ENCODE results near the gene ODAD4.

ODAD4 gene

DNA sequence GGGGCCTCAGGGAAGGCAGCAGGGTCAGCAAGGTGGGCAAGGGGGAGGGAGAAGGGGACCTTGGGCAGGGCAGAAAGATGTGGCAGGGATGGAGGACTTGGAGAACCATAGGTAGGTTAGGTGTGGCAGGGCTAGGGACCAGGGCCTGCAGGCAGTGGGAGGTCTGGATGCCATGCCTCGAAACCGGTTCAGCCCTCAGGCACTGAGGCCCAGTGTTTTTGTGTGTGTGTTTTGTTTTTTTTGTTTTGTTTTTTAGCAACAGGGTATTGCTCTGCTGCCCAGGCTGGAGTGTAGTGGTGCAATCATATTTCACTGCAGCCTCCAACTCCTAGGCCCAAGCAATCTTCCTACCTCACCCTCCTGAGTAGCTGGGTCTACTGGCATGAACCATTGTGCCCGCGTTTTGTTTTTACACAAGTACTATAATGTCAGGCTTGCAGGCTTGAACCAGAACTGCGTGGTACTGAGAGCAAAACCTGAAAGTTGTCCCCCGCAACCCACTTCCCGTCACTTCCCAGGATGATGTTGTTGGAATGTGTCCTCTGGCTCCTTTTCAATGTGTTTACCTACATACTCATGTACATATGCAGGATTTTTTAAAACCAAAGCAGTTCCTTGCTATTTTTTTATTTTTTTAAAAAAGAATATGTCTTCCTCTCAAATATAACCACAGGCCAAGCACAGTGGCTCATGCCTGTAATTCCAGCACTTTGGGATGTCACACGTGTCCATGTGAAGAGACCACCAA lies 12.4 kb downstream of the ODAD4 start:
- DNase-seq: no peak

DNA sequence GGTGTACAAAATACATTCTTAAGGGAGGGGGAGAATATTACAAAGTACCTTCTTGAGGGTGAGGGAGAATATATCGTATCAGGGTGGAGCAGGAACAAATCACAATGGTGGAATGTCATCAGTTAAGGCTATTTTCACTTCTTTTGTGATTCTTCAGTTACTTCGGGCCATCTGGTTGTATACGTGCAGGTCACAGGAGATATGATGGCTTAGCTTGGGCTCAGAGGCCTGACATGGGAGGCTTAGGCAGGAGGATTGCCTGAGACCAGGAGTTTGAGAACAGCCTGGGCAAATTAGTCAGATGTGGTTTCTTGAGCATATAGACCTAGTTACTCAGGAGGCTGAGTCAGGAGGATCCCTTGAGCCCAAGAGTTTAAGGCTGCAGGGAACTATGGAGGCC lies 13.1 kb downstream of the ODAD4 start:
- DNase-seq: no peak

DNA sequence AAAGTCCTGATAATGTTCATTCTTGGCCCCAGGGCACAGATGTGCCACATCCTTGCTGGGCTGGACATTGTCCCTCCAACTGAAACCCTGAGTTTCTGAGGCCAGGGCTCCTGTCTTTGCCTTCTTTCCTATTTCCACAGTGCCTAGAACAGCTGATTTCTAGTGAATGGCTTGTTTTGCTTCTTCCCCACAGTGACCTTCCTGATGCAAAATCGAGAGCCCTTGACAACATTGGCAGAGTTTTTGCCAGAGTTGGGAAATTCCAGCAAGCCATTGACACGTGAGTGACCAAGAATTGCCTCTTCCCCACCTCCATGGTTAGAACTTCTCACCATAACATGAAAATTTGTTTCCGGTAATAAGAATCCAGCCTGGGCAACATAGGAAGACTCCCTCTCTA lies 14.5 kb downstream of the ODAD4 start:
- no peak for DNase-seq

DNA sequence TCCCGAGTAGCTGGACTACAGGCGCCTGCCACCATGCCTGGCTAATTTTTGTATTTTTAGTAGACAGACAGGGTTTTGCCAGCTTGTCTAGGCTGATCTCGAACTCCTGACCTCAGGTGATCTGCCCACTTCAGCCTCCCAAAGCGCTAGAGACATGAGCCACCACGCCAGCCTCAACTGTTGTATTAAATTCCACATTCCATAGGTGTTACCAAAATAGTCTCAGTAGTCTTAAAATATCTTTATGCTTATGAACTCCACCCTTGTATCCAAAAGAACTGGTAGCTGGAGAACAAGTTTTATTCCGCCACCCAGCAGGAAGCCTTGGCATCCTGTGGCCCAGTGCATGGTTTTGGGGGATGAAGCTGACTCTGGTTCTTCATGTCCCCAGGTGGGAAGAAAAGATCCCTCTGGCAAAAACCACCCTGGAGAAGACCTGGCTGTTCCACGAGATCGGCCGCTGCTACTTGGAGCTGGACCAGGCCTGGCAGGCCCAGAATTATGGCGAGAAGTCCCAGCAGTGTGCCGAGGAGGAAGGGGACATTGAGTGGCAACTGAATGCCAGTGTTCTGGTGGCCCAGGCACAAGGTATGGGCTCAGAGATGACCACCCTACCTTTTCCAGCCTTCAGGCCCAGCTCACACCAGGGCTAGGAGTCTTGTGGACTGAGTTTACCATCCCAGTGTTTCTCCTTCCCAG lies 18.5 kb downstream of the ODAD4 start:
- no peak for DNase-seq

DNA sequence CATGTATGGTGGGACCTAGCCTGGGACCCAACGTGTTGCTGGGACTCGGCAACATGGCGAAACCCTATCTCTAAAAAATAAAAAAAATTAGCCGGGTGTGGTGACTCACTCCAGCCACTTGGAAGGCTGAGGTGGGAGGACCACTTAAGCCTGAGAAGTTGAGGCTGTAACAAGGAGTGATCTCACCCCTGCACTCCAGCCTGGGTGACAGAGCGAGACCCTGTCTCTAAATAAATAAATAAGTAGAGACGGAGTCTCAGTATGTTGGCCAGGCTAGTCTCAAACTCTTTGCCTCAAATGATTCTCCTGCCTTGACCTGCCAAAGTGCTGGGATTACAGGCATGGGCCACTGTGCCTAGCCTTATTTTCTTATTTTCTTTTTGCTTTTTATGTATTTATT lies 26.1 kb downstream of the ODAD4 start:
- DNase-seq: no peak

DNA sequence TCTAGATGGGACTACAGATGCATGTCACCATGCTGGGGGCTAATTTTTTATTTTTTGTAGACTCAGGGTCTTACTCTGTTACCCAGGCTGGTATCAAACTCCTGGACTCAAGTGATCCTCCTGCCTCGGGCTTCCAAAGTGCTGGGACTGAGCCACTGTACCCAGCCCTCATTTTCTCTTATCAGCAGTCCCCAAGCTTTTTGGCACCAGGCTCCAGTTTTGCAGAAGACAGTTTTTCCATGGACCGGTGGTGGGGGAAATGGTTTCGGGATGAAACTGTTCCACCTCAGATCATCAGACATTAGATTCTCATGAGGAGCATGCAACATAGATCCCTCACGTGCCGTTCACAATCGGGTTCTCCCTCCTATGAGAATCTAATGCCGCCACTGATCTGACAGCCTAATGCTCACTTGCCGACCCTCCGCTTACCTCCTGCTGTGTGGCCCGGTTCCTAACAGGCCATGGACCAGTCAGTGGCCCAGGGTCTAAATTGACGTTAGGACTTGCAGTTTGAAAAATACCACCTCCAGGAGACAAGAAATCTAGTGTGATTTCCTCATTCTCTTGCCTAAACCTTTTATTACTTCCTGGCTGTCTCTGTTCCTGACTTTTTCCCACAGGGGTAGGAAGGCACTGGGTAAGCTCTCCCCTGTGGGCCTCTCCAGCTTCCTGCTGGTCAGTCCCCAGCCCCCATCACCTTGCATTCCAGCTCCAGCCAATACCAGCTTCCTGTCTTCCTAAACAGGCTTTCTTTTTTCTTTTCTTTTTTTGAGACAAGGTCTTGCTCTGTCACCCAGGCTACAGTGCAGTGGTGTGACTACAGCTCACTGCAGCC lies 26.8 kb downstream of the ODAD4 start:
- DNase-seq: no peak

- DNase-seq: no peak
These were observed 27.5 kb downstream of the ODAD4 start for GRCh38 chr17:41957869-41958439.

- DNase-seq: no peak
These were observed 28.6 kb downstream of the ODAD4 start for GRCh38 chr17:41959030-41959335.

- no peak for DNase-seq
These were observed 29.1 kb downstream of the ODAD4 start for GRCh38 chr17:41959336-41960095.

DNA sequence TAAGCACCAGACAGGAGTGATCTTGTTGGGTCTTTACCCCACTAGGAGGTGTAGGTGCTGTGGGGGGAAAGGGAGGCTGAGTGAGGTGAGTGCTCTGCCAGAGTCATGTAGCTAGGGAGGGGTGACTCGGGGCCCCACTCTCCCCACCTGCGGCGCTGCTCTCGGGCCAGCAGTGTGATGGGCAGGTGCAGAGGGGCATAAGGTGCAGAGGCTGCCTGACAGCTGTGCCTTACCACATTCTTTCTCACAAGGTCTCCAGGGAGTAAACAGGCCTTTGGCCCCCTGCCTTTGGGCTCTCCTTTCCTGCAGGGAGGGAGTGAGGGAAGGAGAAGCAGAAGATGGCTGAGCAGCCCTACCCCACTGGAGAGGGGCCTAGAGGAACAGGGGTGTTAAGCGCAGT lies 31.7 kb downstream of the ODAD4 start:
- no peak for DNase-seq

DNA sequence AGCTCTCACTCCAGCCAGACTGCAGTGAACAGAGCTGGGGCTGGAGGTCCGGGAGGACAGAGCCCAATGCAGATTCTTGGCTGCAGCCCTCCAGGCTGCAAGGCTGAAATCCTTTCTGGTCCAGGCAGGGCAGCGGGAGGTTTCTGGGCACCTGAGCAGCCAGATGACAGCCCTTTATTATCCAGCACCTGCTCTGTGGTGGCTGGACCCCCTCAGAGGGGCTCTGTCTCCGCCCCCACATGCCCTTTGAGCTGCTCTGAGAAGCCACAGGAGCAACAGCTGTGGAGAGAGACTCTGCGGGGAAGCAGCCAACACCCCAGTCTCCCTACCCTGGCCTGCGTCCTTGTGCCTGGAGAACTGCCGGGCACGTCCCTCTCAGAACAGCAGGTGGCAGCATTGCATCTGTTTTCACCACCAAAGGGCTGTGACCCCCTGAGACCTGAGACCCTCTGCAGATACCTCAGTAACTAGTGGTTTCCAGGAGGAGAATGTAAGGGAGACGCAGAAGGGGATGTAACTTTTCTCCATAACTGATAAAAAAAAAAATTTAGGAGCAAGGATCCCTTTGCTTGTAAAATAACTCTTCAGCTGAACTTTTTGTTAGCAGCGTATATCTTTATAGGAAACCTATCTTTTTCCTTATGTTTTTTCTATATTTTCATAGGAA lies 32.5 kb downstream of the ODAD4 start:
- DNase-seq: peak; percentile 73

DNA sequence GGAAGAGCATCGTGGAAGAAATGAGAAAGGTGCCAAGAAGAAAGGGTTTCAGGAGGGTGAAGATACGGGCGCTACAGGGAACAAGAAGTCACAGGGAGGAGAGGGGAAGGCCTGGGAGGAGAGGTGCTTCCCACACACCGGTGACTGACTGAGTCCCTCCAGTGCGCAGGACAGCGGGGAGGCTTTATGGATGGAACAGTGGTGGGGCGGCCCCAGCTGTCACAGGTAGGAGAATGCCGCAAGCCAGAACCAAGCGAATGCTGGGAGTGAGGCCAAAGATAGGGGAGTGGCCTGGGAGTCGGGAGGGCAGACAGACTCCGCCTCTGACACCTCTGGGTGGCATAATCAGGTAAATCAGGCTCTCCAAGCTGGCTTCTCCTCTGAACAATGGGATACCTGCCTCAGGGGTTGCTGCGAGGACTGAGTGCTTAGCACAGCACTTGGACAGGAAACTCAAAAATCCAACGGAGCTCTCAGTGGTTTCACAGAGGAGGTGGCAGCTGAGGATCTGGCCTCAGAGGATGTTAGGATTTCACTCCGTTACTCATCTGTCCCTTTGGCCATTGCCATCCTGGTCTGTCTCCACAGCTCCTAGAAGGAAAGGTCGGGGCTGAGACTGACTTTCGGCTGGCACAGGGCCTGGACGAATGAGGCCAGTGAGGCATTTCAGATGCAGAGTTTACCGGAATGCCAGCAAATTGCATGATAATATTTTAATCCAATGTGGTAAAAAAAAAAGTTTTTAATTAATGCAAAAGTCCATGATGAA lies 35.5 kb downstream of the ODAD4 start:
- DNase-seq: peak; percentile 67 to 77

DNA sequence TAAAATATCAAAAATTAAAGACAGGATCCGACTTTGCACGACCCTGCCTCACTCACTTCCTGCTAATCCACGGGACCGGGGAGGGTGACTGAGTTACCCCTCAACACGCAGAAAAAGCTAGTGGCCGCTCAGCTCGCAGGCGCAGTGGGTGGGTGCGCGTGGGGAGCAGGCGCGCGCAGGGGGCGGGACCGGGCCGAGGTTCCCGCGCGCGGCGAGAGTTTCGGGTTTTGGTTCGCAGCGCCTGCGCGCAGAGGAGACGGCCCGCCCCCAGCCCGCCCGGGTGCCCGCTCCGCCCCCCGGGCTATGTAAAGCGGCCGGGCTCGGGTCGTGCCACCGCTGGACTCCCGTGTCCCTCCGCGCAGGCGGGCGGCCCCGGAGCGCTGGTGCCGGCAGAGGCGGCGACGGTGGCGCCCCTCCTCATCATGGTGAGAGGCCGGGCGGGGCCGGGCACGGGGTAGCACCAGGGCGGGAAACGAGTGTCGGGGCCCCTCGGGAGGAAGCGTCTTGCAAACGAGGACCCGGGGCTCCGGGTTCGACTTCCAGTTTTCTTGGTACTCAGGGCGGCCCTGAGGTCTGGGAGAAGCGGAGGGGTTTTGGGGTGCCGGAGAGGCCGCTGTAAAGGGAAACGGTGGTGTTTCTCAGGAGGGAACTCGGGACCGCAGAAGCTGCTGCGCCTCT lies 36.2 kb downstream of the ODAD4 start, which contains the start of gene CNP:
TSS of gene CNP (plus strand) at position 333 of the 678 bp plus-strand sequence. CDS start at position 423, 90 bp downstream.
- DNase-seq: peak; percentile 91 to 92

GRCh38 chr17:41967141-41967920 lies 36.9 kb downstream of the ODAD4 start:
- peak in 1 of 2 donors; percentile 30 for DNase-seq

DNA sequence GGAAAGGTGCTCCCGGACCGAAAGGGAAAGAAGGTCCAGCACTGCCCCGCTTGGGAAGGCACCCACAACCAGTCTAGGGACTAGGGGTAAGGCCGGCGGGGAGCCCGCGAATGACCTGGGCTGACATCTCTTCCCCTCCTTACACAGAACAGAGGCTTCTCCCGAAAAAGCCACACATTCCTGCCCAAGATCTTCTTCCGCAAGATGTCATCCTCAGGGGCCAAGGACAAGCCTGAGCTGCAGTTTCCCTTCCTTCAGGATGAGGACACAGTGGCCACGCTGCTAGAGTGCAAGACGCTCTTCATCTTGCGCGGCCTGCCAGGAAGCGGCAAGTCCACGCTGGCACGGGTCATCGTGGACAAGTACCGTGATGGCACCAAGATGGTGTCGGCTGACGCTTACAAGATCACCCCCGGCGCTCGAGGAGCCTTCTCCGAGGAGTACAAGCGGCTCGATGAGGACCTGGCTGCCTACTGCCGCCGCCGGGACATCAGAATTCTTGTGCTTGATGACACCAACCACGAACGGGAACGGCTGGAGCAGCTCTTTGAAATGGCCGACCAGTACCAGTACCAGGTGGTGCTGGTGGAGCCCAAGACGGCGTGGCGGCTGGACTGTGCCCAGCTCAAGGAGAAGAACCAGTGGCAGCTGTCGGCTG lies 37.6 kb downstream of the ODAD4 start:
- DNase-seq: no peak

- DNase-seq: no peak
These were observed 38.3 kb downstream of the ODAD4 start for GRCh38 chr17:41968676-41969075.

DNA sequence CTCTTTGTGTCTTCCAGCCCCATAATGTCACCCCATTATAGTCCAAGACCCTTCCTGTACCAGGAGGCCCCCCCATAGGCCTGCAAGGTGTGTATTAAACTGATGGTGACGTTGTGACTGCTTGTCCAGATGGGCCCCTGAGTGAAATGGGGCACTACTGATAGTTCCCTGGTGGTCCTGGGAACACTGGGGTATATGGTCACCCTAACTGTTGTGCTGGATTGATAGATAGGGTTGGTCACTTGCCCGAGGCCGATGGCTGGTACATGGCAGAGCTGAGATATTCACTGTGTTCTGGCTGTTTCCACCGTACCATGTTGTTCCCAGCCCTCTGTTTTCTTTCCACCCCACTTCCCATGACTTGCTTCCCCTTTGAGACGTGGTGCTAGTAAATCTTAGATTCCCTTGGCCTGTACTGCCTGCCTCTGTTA lies 40.5 kb downstream of the ODAD4 start:
- no peak for DNase-seq

DNA sequence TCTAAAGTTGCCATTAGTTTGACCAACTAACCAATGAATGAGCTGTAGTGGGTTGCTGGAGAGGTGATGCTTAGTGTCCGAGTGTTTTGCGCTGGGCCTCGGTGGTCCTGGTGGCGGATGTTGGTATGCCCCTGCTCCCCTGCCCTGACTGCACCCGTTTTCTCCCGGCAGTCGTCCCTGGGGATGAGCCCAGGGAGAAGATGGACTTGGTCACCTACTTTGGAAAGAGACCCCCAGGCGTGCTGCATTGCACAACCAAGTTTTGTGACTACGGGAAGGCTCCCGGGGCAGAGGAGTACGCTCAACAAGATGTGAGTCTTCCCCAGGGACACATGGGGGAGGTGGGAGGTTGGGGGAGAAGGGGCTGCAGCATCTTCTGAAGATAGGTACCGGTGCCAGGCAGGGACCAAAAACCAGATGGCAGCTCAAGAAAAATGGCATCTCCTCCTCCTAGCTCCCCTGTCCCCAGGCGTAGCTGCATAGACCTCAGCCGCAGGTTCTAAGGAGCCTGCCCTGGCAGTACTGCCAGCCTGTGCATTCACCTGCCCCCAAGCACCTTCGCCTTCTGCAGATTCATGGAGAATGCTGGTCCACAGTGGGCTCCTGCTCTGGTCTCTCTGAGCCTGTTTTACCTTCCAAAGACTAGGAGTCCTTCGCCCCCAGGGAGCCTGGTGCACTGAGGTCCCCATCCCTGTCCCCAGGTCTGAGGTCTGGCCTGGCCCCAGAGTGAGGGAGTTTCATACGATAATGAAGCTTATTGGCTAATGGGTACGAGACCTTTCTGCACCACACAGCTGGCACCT lies 41.5 kb downstream of the ODAD4 start:
- no peak for DNase-seq

Data from CD4-positive, alpha-beta T cell treated with Interleukin-1 beta for 1 hour (primary cell).